Stimulated activated CD4-positive, alpha-beta T cell treated with anti-CD3 and anti-CD28 coated beads, Interleukin-1b, Interleukin-23, amount 100 ng/mL, for 48 hours (primary cell): ENCODE measurements around the gene PAX8.
A peak's percentile ranks its signal among the peaks of the same experiment; 100 is the strongest.

Experiments used
- DNase-seq: peaks from one replicate; pipeline ENCODE4 v3.0.0-alpha.2; 2020

The PAX8 gene

GRCh38 chr2:113235347-113236226, 43.1 kb downstream of the PAX8 start:
- DNase-seq: peak; percentile 78

GRCh38 chr2:113234721-113235346, 43.9 kb downstream of the PAX8 start:
- no peak for DNase-seq

DNA sequence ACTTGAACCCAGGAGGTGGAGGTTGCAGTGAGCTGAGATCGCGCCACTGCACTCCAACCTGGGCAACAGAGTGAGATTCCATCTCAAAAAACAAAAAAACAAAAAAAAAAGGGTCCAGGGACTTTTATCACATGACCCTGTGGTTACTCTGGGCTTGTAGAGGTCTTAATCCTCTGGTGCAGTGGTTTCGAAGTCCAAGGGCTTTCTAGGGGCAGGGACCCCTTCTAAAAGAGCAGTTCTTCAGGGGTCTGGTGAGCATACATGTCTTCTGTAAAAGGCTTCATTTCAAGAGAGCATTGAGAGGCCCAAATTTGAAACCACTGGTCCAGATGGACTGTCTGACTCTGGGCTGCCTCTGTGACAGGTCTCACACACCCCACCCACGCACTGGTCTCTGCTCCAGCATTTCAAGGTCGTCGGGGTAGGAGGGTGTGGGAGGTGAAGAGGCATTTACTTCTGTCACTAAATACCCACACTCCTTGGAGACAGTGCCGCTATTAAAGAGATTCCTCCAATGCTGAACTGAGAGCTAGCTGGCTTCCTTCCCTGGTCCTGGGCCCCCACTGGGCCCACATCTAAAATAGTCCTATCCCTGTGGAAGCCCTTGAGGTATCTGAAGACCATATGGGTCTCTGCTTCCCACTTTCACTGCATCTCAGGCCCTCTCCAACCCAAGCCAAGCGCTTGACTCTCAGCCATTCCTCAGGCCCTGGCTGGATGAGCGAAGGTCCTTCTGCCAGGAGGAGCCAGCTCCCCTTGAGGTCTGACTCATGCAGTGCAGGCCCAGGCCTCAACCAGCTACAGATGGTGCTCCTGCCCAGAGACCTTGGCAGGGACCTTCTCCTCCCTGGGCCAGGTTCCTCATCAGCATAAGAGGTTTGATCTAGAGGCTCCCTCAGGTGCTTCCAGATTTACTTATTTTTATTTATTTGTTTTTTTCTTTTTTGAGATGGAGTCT, 44.8 kb downstream of the PAX8 start:
- DNase-seq: peak; percentile 21

- DNase-seq: no peak
These were observed 46.0 kb downstream of the PAX8 start for GRCh38 chr2:113232740-113233139.

DNA sequence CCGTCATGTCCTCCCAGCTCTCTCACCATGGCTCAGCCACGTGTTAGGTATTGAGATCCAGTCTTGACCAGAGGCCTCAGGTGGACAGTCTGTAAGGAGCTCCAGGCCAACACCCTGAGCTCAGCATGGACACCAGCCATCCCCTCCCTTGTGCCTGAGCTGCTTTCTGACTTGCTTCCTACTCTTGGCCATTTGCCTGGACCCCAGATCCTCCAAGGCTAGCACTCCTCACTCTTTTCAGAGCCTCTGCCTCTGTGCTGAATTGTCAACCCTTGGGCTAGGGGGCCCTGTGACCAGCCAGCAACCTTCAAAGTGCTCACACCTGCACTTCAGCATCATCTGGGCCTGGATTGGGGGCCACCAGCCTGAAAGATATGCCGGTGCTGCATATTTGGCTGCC, 46.6 kb downstream of the PAX8 start:
- DNase-seq: no peak

DNA sequence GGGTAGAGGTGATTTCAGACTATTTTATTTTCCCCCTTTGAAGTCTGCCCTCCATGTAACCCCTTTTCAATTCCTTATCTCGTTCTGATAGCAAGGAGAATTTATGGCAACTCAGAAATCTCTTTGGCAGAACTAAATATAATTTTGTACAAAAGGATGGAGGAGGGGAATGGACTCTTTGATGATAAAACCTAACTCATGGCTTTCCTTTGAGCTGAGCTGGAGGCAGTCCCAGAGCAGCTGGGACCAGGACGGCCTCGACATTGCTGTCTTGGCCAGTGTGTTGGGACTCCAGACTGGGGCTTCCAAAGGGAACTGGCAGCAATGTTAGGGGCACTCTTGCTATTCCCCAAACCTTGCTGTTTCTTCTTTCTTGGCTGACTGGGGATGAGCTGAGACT, 47.7 kb downstream of the PAX8 start:
- DNase-seq: no peak

GRCh38 chr2:113230531-113230930, 48.2 kb downstream of the PAX8 start:
- DNase-seq: no peak

- DNase-seq: no peak
These were observed 48.9 kb downstream of the PAX8 start for GRCh38 chr2:113229795-113230194.

DNA sequence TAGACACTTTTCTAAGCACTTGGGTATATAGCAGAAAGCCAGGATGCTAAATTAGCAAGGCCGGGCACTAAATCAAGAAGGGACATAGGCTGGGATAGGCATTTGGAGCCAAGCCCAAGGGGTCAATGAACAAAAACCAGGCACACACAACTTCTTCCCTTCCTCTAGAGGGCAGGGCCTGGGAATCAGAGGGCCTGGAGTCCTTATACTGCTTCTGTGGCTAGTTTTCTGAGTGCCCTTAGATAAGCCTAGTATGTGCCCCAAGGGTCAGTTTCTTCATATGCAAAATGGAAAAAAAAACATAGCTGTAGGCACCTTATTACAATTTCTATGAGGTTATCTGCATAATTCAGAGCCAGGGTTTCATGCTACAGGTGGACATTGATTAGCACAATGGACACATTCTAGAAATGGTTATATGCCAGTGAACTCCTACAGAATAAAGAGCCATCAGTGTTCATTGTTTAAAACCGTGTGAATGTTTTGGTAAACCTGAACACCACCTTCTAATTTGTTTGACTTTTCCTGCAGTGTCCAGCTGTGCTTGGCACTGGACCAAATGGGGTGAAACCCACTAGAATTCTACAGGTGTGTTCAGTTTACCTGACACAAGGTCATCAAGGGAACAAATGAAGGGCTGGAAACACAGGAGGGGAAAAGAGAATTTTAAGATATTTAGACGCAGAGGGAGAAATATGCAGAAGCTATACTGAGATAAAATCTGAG, 49.6 kb downstream of the PAX8 start:
- DNase-seq: no peak

DNA sequence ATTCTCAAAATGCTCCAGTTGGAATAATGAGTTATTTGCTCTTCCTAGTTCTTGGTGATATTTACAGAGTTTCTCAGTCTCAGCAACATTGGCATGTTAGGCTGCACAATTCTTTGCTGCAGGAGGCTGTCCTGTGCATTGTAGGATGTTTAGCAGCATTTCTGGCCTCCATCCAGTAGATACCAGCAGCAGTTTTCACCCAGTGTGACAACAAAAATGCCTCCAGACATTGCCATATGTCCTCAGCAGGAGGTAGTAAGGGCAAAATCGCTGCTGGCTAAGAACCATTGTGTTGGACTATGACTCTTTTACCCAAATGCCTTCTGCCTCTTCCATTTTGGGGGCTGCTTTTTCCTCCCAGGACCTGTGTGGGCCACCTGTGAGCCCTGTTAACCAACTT, 50.4 kb downstream of the PAX8 start:
- DNase-seq: no peak

GRCh38 chr2:113227698-113228097, 51.0 kb downstream of the PAX8 start:
- no peak for DNase-seq

DNA sequence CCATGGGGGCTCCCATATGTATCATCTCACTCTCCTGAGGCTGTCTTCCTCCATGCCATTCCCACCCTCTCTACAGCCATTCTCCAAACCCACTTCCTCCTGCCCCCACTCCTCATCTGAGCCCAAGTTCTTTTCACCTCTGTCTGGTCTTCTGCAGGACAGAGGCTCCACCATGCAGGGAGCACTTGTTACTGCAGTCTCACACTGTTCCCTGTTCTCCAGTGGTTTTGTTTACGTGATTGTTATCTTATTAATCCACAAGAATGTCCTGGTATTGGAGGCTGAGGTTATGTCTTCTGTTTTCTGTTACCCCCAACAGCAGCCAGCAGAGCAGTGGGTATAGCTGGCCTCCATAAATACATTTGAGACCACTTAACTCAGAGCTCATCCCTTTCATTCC, 51.4 kb downstream of the PAX8 start:
- DNase-seq: no peak

DNA sequence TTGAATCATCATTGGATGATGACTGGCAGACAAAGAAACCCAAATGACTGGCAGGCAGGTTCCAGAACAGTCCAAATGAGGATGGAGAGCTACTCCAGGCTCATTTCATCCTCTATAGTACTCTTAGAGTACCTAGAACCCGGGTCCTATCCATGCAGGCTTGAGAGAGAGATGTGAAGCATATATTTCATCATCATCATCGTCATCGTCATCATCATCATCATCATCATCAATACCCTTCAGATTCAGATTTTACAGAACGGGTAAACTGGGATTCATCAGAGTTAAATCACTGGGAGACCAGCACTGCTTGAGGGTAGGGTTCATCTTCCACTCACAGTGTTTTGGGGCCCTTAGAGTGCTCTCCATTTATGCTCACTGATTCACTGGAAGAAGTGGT, 52.3 kb downstream of the PAX8 start:
- no peak for DNase-seq

DNA sequence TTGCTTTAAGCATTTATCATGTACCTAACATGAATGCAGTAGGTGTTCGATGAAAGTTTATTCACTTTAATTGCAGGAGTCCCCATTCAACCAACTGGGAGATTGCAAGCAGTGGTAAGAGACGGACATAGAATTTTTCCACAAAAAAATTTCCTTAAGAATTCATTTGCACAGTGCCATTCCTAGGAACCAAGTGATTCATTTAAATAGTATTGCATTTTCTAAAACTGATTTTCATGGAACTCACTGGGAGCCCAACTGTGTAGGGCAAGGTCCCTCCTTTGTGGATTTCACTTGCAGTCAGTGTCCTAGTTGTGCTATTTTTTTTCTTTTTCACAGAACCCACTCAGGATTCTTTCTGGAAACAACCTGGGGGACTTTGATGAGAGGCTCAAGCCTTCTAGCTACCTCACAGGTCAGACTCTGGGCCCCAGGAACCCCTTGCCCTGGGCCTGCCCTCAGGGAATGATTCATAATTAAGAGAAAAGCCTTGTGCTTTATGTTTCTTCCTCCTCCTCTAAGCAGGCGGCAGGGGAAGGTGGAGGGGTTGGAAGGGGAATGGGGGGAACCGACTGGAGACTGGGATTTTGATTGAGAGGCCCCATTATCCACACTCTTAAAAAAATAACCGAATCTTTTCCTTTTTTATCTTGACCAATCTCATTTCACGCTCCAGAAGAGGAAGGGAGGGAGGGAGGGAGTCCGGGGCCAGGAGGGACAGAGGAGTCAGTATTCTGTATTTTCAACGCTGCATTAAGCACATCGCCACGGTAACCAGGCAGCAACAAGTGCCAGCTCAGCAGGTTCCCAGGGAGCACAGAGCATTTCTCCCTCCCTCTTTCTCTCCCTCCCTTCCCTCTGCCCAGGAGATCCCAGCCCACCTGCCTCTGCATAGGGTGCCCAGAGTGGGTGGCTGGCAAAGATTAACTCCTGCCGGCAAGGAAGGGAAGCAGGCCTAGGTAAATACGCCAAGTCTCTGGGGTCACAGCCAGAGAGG, 53.2 kb downstream of the PAX8 start:
- no peak for DNase-seq

GRCh38 chr2:113224647-113225236, 54.0 kb downstream of the PAX8 start:
- no peak for DNase-seq

- no peak for DNase-seq
These were observed 54.9 kb downstream of the PAX8 start for GRCh38 chr2:113223813-113224212.

DNA sequence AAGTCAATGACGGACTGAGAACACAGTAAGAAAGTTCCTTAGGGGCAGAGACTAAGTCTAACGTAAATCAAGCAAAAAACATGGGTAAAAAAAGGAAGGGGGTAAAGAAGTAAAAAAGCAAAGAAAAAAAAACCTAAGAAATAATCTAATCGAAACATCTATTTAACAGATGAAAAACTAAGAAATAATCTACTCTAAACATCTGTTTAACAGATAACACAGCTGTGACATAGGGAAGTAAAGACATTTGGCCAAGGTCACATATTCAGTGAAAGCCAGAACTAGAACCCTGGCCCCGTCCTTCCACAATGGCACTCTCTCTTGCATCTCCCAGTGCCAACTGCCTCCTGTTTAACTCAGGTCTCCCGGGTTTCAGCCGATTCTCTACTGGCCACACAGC, 56.9 kb downstream of the PAX8 start:
- no peak for DNase-seq

- DNase-seq: no peak
These were observed 57.6 kb downstream of the PAX8 start for GRCh38 chr2:113220970-113221708.

- no peak for DNase-seq
These were observed 58.7 kb downstream of the PAX8 start for GRCh38 chr2:113219889-113220641.

DNA sequence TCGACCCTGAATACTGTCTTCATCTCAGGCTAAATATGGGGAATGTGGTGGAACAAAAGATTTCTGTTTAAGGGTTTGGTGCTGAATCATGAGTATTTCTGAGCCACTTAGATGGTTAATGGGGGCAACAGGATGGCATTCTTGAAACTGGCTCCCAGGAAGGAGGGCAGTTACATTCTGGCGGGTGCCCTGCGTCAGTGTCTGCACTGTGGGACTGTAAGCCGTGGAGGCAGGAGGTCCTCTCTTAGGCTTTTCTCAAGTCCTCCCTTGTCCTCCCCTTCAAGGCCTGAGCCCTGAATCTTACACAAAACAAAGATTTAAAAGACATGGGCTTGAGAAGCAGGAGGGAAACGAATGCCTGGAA, 59.2 kb downstream of the PAX8 start:
- no peak for DNase-seq
